DOHH2 (cell line): Measurements from ENCODE around the gene DHRS7B.

ENCODE experiments used
- H3F3A ChIP-seq: fragments of 200-600 bp; sonication (generic), shearing (Covaris generic); 2 replicates; pipeline ENCODE4 v1.6.0; 2016; ENCODE audit warnings: antibody characterized with exemption, mild to moderate bottlenecking; ENCODE audit not compliant: control insufficient read depth, insufficient read depth
- H3K27ac ChIP-seq: fragments of 200-600 bp; sonication (generic); 2 replicates; pipeline ENCODE4 v1.5.1; 2014; ENCODE audit warnings: low read depth, mild to moderate bottlenecking, low read length, moderate library complexity
- H3K27me3 ChIP-seq: fragments of 200-600 bp; sonication (generic); 2 replicates; pipeline ENCODE4 v1.6.1; 2014; ENCODE audit warnings: mild to moderate bottlenecking, low read length, mixed read lengths; ENCODE audit not compliant: control insufficient read depth
- H3K36me3 ChIP-seq: fragments of 200-600 bp; sonication (generic); 2 replicates; pipeline ENCODE4 v1.6.1; 2014; ENCODE audit warnings: mild to moderate bottlenecking, low read length, moderate library complexity, mixed read lengths; ENCODE audit not compliant: control insufficient read depth
- H3K4me1 ChIP-seq: fragments of 200-600 bp; sonication (generic); 2 replicates; pipeline ENCODE4 v1.6.1; 2014; ENCODE audit warnings: mild to moderate bottlenecking, low read length, mixed read lengths; ENCODE audit not compliant: control insufficient read depth
- H3K4me2 ChIP-seq: fragments of 200-600 bp; sonication (generic); 2 replicates; pipeline ENCODE4 v1.6.0; 2014; ENCODE audit warnings: mild to moderate bottlenecking, low read length, moderate library complexity
- H3K4me3 ChIP-seq: fragments of 200-600 bp; sonication (generic); 2 replicates; pipeline ENCODE4 v1.5.1; 2014; ENCODE audit warnings: mild to moderate bottlenecking, low read length, mixed read lengths
- H3K79me2 ChIP-seq: fragments of 200-600 bp; sonication (generic); 2 replicates; pipeline ENCODE4 v1.6.1; 2014; ENCODE audit warnings: mild to moderate bottlenecking, low read length, mixed read lengths; ENCODE audit not compliant: control insufficient read depth
- H3K9me2 ChIP-seq: fragments of 200-600 bp; sonication (generic); replicated peaks from 2 replicates; pipeline ENCODE4 v1.6.1; 2014; ENCODE audit warnings: mild to moderate bottlenecking, low read length, mixed read lengths; ENCODE audit not compliant: control insufficient read depth
- H3K9me3 ChIP-seq: fragments of 200-600 bp; sonication (generic); 2 replicates; pipeline ENCODE4 v1.6.1; 2014; ENCODE audit warnings: antibody characterized with exemption, low read length, mixed read lengths; ENCODE audit not compliant: control insufficient read depth, insufficient read depth
- H4K20me1 ChIP-seq: fragments of 200-600 bp; sonication (generic); 2 replicates; pipeline ENCODE4 v1.6.0; 2014; ENCODE audit warnings: low read depth, mild to moderate bottlenecking, antibody characterized with exemption, low read length, moderate library complexity; ENCODE audit not compliant: control insufficient read depth, insufficient read depth
- CTCF ChIP-seq: fragments of 200-600 bp; sonication (generic); IDR thresholded peaks from one replicate; pipeline ENCODE4 v1.5.1; 2014; ENCODE audit warnings: antibody characterized with exemption, mild to moderate bottlenecking, low read depth, low read length; ENCODE audit not compliant: poor library complexity, severe bottlenecking
- EZH2phosphoT487 ChIP-seq: fragments of 200-600 bp; sonication (generic); IDR thresholded peaks from 2 replicates; pipeline ENCODE4 v1.6.1; 2017; ENCODE audit warnings: borderline replicate concordance, mild to moderate bottlenecking, antibody characterized with exemption, low read length, moderate library complexity, mixed read lengths

DHRS7B gene

DNA sequence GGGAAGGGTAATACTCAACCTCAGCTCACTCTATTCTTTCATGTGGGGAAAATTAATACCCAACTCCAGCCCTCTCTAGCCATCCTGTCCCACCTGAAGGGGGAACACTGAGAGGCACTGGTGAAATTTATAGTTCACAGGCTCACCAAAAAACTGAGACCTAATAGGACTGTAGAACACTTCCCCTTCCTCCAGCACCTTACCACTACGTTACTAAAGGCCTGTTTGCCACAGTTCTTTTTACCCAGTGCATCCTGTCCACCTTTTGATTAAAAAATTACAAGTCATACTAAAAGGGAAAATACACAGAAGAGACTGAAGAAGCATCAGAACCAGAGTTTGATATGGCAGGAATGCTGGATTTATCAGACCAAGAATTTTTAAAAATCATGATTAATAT, 26.0 kb downstream of the DHRS7B start:
- H3K9me2 ChIP-seq, result no peaks in the 10 kb centered on the region
- H3K4me3 ChIP-seq, result no peak overlapping the region
- TF ChIP-seq EZH2phosphoT487 (no peak), CTCF (no peak)

GRCh38 chr17:21157586-21158370, 31.0 kb downstream of the DHRS7B start:
- no peak for TF ChIP-seq EZH2phosphoT487
- TF ChIP-seq CTCF, result no peak
- Histone ChIP-seq H3F3A (peaks cover 4% of the 10 kb centered on the region; the same call in 1 of the 2 replicates), H3K4me2 (no peak overlapping the region), H3K4me3 (no peak overlapping the region), H3K9me3 (no peaks in the 10 kb centered on the region), H4K20me1 (no peaks in the 10 kb centered on the region), H3K9me2 (no peaks in the 10 kb centered on the region), H3K4me1 (peaks cover 5% of the 10 kb centered on the region), H3K27ac (no peak overlapping the region), H3K36me3 (no peaks in the 10 kb centered on the region), H3K79me2 (no peaks in the 10 kb centered on the region), H3K27me3 (no peaks in the 10 kb centered on the region)

More for the DNA sequence above, 26.0 kb downstream of the DHRS7B start:
- Histone ChIP-seq H3F3A (no peaks in the 10 kb centered on the region), H4K20me1 (no peaks in the 10 kb centered on the region), H3K36me3 (no peaks in the 10 kb centered on the region), H3K4me1 (peaks cover 14% of the 10 kb centered on the region), H3K27ac (no peak overlapping the region), H3K79me2 (no peaks in the 10 kb centered on the region), H3K27me3 (no peaks in the 10 kb centered on the region), H3K9me3 (no peaks in the 10 kb centered on the region; the same call in 1 of the 2 replicates), H3K4me2 (no peak overlapping the region)

GRCh38 chr17:21160401-21160800, 33.6 kb downstream of the DHRS7B start:
- peaks cover 5% of the 10 kb centered on the region for H3K4me1 ChIP-seq
- H3K4me2 ChIP-seq, result no peak overlapping the region
- peaks cover 4% of the 10 kb centered on the region; the same call in 1 of the 2 replicates for H3F3A ChIP-seq
- no peaks in the 10 kb centered on the region for H4K20me1 ChIP-seq
- no peaks in the 10 kb centered on the region for H3K9me2 ChIP-seq
- H3K27ac ChIP-seq, result no peak overlapping the region
- H3K27me3 ChIP-seq, result no peaks in the 10 kb centered on the region
- H3K9me3 ChIP-seq, result no peaks in the 10 kb centered on the region
- H3K36me3 ChIP-seq, result no peaks in the 10 kb centered on the region
- no peak overlapping the region for H3K4me3 ChIP-seq
- H3K79me2 ChIP-seq, result no peaks in the 10 kb centered on the region
- TF ChIP-seq EZH2phosphoT487, result no peak
- no peak for TF ChIP-seq CTCF
